HEK293T (cell line): ENCODE data around the gene PBX4.

Experiments
- CTBP1 ChIP-seq: fragments of 450-650 bp; IDR thresholded peaks from 2 replicates; pipeline ENCODE4 v1.6.1; 2016; ENCODE audit warnings: borderline replicate concordance
- FOXK2 ChIP-seq: fragments of 450-650 bp; IDR thresholded peaks from 2 replicates; pipeline ENCODE4 v1.6.1; 2016; ENCODE audit warnings: mild to moderate bottlenecking
- HDGF ChIP-seq: fragments of 450-650 bp; IDR thresholded peaks from 2 replicates; pipeline ENCODE4 v1.6.1; 2017; ENCODE audit warnings: antibody characterized with exemption, borderline replicate concordance
- L3MBTL2 ChIP-seq: fragments of 450-650 bp; conservative IDR thresholded peaks from 2 replicates; pipeline ENCODE4 v1.6.1; 2016; ENCODE audit warnings: mild to moderate bottlenecking
- LEF1 ChIP-seq: fragments of 450-650 bp; IDR thresholded peaks from 2 replicates; pipeline ENCODE4 v1.6.1; 2017; ENCODE audit warnings: mild to moderate bottlenecking, borderline replicate concordance
- NFRKB ChIP-seq: fragments of 450-650 bp; IDR thresholded peaks from 2 replicates; pipeline ENCODE4 v1.6.1; 2016; ENCODE audit warnings: mild to moderate bottlenecking, moderate library complexity
- PKNOX1 ChIP-seq: fragments of 450-650 bp; IDR thresholded peaks from 2 replicates; pipeline ENCODE4 v1.6.1; 2016
- SUZ12 ChIP-seq: fragments of 450-650 bp; IDR thresholded peaks from 2 replicates; pipeline ENCODE4 v1.6.1; 2016; ENCODE audit warnings: mild to moderate bottlenecking
- TARDBP ChIP-seq: fragments of 450-650 bp; IDR thresholded peaks from 2 replicates; pipeline ENCODE4 v1.6.1; 2016

GRCh38 chr19:19637523-19638251 lies 19.2 kb upstream of the PBX4 start:
- TF ChIP-seq CTBP1 (no peak), SUZ12 (no peak), LEF1 (no peak), TARDBP (no peak), HDGF (no peak), FOXK2 (no peak), NFRKB (no peak), PKNOX1 (no peak), L3MBTL2 (no peak)
